Endodermal cell (in vitro differentiated cells): ENCODE measurements around the gene ODC1. TPM values are rescaled to one million over a fixed set of nuclear protein-coding genes. Genes with fewer than 3 reads are reported as not detected.

Experiments
- DNase-seq: peaks from one replicate; pipeline ENCODE4 v3.0.0-alpha.2; 2017
- H3K27ac ChIP-seq: 2 replicates; pipeline ENCODE4 v1.5.1; 2013; ENCODE audit warnings: mild to moderate bottlenecking, low read depth, low read length, moderate library complexity
- H3K27me3 ChIP-seq: 2 replicates; pipeline ENCODE4 v1.6.1; 2013; ENCODE audit warnings: mild to moderate bottlenecking, low read length, moderate library complexity; ENCODE audit not compliant: insufficient read depth, control insufficient read depth, poor library complexity, severe bottlenecking
- H3K36me3 ChIP-seq: 2 replicates; pipeline ENCODE4 v1.7.0; 2013; ENCODE audit warnings: mild to moderate bottlenecking, low read length, moderate library complexity; ENCODE audit not compliant: control insufficient read depth, insufficient read depth
- H3K4me1 ChIP-seq: one replicate; pipeline ENCODE4 v1.7.0; 2013; ENCODE audit warnings: low read length; ENCODE audit not compliant: control insufficient read depth, insufficient read depth
- H3K4me3 ChIP-seq: 2 replicates; pipeline ENCODE4 v1.5.1; 2013; ENCODE audit warnings: mild to moderate bottlenecking, low read length, moderate library complexity
- H3K9ac ChIP-seq: 2 replicates; pipeline ENCODE4 v1.6.1; 2013; ENCODE audit warnings: mild to moderate bottlenecking, low read length, moderate library complexity; ENCODE audit not compliant: poor library complexity, severe bottlenecking; ENCODE audit errors: extremely low read depth
- H3K9me3 ChIP-seq: 2 replicates; pipeline ENCODE4 v1.6.1; 2013; ENCODE audit warnings: mild to moderate bottlenecking, low read length, moderate library complexity; ENCODE audit not compliant: control insufficient read depth
- H3K27ac Mint-ChIP-seq: 2 replicates; pipeline ENCODE4 v1.8.0; 2020; ENCODE audit warnings: mixed read lengths
- H3K27me3 Mint-ChIP-seq: 2 replicates; pipeline ENCODE4 v1.8.0; 2021; ENCODE audit warnings: mild to moderate bottlenecking, mixed read lengths; ENCODE audit not compliant: insufficient read depth
- H3K36me3 Mint-ChIP-seq: 2 replicates; pipeline ENCODE4 v1.8.0; 2020; ENCODE audit warnings: low read depth, mixed read lengths
- H3K4me1 Mint-ChIP-seq: 2 replicates; pipeline ENCODE4 v1.8.0; 2020; ENCODE audit warnings: mixed read lengths
- H3K4me3 Mint-ChIP-seq: 2 replicates; pipeline ENCODE4 v1.8.0; 2020; ENCODE audit warnings: mild to moderate bottlenecking, moderate library complexity, mixed read lengths
- H3K9me3 Mint-ChIP-seq: 2 replicates; pipeline ENCODE4 v1.8.0; 2020; ENCODE audit warnings: mild to moderate bottlenecking, mixed read lengths
- WGBS, 2 experiments: methylation state at CpG; one replicate each; pipeline versions ENCODE4 v1.1.5 to v1.1.7; 2013; ENCODE audit warnings: missing lambda C conversion rate in 2 of 2, mixed read lengths in 1 of 2; ENCODE audit not compliant: insufficient coverage in 1 of 2, insufficient read length in 1 of 2; 5-methylcytosine and 5-hydroxymethylcytosine counted together
- total RNA-seq, 2 donors: library from RNA; stranded (reverse); fragmentation: NEBNext Ultra II Directional in 1 of 2; extraction: Animal tissue kit (Norgen Biotek cat#: 25700) in 1 of 2; gene quantifications; 2 replicates in 1 of 2; 3 replicates in 1 of 2; pipeline ENCODE4 v1.2.1, GENCODE V29; 2021
- TF ChIP-seq, protein P1 (sequence below): fragments of 200-600 bp; sonication (generic); conservative IDR thresholded peaks from 2 replicates; pipeline ENCODE4 v1.5.0; 2021; ENCODE audit warnings: antibody characterized with exemption, mild to moderate bottlenecking

Gene ODC1
- total RNA-seq, 2 donors from 2014 or later = 108 to 152 TPM

DNA sequence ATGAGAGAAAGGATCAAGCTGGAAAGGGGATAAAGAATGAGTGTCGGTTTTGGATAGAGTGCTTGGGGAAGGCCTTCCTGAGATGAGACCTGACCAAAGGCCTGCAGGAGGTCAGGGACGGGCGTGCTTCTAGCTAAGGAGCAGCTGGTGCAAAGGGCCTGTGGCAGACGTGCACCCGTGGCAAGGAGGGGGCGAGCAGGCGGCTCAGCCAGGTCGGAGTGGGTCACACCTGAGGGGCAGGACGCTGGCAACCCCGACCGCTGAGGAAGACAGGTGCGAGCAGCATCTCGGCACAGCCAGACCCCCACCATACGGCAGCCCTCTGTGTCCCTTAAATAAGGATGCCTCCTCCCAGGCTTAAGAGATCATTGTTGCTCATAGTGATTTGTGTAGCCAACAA is 48.1 kb downstream of the ODC1 start:
- no peak overlapping the region for H3K4me3 Mint-ChIP-seq
- H3K27ac Mint-ChIP-seq = no peak overlapping the region
- Histone ChIP-seq H3K9me3 (no peaks in the 10 kb centered on the region), H3K36me3 (no peaks in the 10 kb centered on the region), H3K4me3 (no peak overlapping the region), H3K4me1 (no peaks in the 10 kb centered on the region), H3K9ac (no peak overlapping the region), H3K27me3 (no peaks in the 10 kb centered on the region), H3K27ac (no peak overlapping the region)
- 91% methylated on average over 14 of the region's 14 CpGs for WGBS, 2 experiments
- H3K4me1 Mint-ChIP-seq = no peaks in the 10 kb centered on the region
- DNase-seq = no peak
- H3K27me3 Mint-ChIP-seq = no peaks in the 10 kb centered on the region
- H3K36me3 Mint-ChIP-seq = peaks cover 8% of the 10 kb centered on the region
- TF ChIP-seq, protein P1, sequence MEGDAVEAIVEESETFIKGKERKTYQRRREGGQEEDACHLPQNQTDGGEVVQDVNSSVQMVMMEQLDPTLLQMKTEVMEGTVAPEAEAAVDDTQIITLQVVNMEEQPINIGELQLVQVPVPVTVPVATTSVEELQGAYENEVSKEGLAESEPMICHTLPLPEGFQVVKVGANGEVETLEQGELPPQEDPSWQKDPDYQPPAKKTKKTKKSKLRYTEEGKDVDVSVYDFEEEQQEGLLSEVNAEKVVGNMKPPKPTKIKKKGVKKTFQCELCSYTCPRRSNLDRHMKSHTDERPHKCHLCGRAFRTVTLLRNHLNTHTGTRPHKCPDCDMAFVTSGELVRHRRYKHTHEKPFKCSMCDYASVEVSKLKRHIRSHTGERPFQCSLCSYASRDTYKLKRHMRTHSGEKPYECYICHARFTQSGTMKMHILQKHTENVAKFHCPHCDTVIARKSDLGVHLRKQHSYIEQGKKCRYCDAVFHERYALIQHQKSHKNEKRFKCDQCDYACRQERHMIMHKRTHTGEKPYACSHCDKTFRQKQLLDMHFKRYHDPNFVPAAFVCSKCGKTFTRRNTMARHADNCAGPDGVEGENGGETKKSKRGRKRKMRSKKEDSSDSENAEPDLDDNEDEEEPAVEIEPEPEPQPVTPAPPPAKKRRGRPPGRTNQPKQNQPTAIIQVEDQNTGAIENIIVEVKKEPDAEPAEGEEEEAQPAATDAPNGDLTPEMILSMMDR = no peak
- H3K9me3 Mint-ChIP-seq = peaks cover 2% of the 10 kb centered on the region

DNA sequence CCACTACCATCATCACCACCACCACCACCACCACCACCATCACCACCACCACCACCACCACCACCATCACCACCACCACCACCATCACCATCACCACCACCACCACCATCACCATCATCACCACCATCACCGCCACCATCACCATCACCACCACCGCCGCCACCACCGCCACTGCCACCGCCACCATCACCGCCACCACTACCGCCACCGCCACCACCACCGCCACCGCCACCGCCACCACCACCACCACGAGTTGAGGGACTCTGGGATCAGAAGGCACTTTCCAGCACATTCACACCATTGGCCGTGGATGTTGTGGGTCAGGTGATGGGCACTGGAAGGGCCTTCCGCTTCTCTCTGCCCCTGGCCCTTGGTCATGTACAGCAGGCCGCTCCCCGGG is 48.8 kb downstream of the ODC1 start:
- TF ChIP-seq, protein P1 = no peak
- no peaks in the 10 kb centered on the region for H3K4me1 Mint-ChIP-seq
- Histone ChIP-seq H3K36me3 (no peaks in the 10 kb centered on the region), H3K4me1 (no peaks in the 10 kb centered on the region), H3K27me3 (no peaks in the 10 kb centered on the region), H3K9ac (no peak overlapping the region), H3K9me3 (no peaks in the 10 kb centered on the region), H3K4me3 (no peak overlapping the region), H3K27ac (no peak overlapping the region)
- DNase-seq = no peak
- peaks cover 8% of the 10 kb centered on the region for H3K36me3 Mint-ChIP-seq
- no peak overlapping the region for H3K4me3 Mint-ChIP-seq
- peaks cover 2% of the 10 kb centered on the region for H3K9me3 Mint-ChIP-seq
- H3K27me3 Mint-ChIP-seq = no peaks in the 10 kb centered on the region
- H3K27ac Mint-ChIP-seq = no peak overlapping the region
- 97 to 100% methylated on average over 3 to 7 of the region's 16 CpGs for WGBS, 2 experiments

DNA sequence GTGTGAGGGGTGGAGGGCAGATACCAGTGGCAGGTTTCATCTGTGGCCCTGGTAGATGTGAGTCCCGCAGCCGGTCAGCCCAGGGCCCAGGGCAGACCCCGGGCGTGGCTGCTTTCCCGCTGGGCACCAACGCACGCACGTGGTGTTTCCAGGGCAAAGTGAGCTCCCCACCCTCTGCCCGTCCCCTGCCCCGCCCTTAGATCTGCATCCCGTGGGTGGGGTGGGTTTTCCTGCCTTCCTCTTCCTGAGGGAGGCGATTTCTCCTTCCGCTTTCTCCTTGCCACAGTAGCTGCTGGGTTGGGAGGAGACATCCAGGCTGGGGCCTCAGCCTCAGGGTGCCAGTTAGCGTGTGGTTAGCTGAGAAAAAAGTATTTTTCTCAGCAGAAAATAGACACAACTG is 49.6 kb downstream of the ODC1 start:
- Histone ChIP-seq H3K9ac (no peak overlapping the region), H3K4me1 (no peaks in the 10 kb centered on the region), H3K36me3 (no peaks in the 10 kb centered on the region), H3K9me3 (no peaks in the 10 kb centered on the region), H3K27ac (no peak overlapping the region), H3K4me3 (no peak overlapping the region), H3K27me3 (no peaks in the 10 kb centered on the region)
- Mint-ChIP-seq H3K9me3 (peaks cover 2% of the 10 kb centered on the region), H3K4me1 (no peaks in the 10 kb centered on the region), H3K4me3 (no peak overlapping the region), H3K27me3 (no peaks in the 10 kb centered on the region), H3K36me3 (peaks cover 8% of the 10 kb centered on the region), H3K27ac (no peak overlapping the region)
- WGBS, 2 experiments = 91 to 96% methylated on average over 9 to 14 of the region's 14 CpGs
- TF ChIP-seq, protein P1 = no peak
- DNase-seq = no peak
